Endothelial cell of umbilical vein (primary cell): ENCODE measurements around the gene GPATCH1. TPM values are rescaled to one million over a fixed set of nuclear protein-coding genes. Genes with fewer than 3 reads are reported as not detected.

Experiments used
- BruUV-seq: library from RNA; stranded (reverse); fragments of 400-500 nt; replicated peaks from 2 replicates; lab custom pipeline; 2021; lab: Mats Ljungman, UMichigan
- CTCF ChIA-PET: fragments of 300-600, 350-600 bp; sonication (Branson Sonifier 250); formaldehyde crosslinking; loops from one replicate; lab custom pipeline; 2021; ENCODE audit warnings: antibody characterized with exemption, inconsistent platforms; lab: Charles Lee
- POLR2A ChIA-PET: fragments of 300-600, 350-600 bp; sonication (Branson Sonifier 250); formaldehyde crosslinking; loops from one replicate; lab custom pipeline; 2021; ENCODE audit warnings: antibody characterized with exemption, inconsistent platforms; lab: Charles Lee
- DNase-seq: peaks from one replicate; pipeline ENCODE4 v3.0.0-alpha.2; 2011; ENCODE audit warnings: low read depth, low spot score
- FAIRE-seq: peaks from 2 replicates; lab custom pipeline; 2011; peaks lifted over from hg19 to GRCh38; lab: Jason Lieb, UNC
- H2AFZ ChIP-seq: 2 replicates; pipeline ENCODE4 v1.6.0; 2012; ENCODE audit warnings: low read depth, low read length, control low read depth, inconsistent platforms
- H3K27ac ChIP-seq: 2 replicates; pipeline ENCODE4 v1.5.1; 2011; ENCODE audit warnings: low read depth, mild to moderate bottlenecking, control low read depth, low read length, moderate library complexity; ENCODE audit not compliant: insufficient read depth
- H3K27me3 ChIP-seq, 2 experiments: 2 replicates each; pipeline versions ENCODE4 v1.6.0 to v1.6.1; 2011; ENCODE audit warnings: low read length in 2 of 2, mixed read lengths in 1 of 2; ENCODE audit not compliant: control insufficient read depth in 2 of 2, insufficient read depth in 2 of 2
- H3K36me3 ChIP-seq, 2 experiments: 2 replicates in 1 of 2; 3 replicates in 1 of 2; pipeline ENCODE4 v1.5.1; 2011; ENCODE audit warnings: low read length in 2 of 2, mild to moderate bottlenecking in 1 of 2, moderate library complexity in 1 of 2; ENCODE audit not compliant: control insufficient read depth in 2 of 2, insufficient read depth in 2 of 2; ENCODE audit errors: extremely low read depth in 1 of 2
- H3K4me1 ChIP-seq: 3 replicates; pipeline ENCODE4 v1.5.1; 2011; ENCODE audit warnings: mild to moderate bottlenecking, low read length; ENCODE audit not compliant: control insufficient read depth, insufficient read depth; ENCODE audit errors: extremely low read depth
- H3K4me2 ChIP-seq: 2 replicates; pipeline ENCODE4 v1.6.1; 2011; ENCODE audit warnings: low read length, control low read depth, mixed read lengths; ENCODE audit not compliant: insufficient read depth
- H3K4me3 ChIP-seq, 3 experiments: fragments of 200-600 bp in 1 of 3; sonication (generic), shearing (Covaris generic) in 1 of 3; replicated peaks in 1 of 3; 2 replicates each; pipeline ENCODE4 v1.5.1; 2011 to 2016; ENCODE audit warnings: control low read depth in 3 of 3, low read length in 3 of 3, mild to moderate bottlenecking in 2 of 3, inconsistent platforms in 1 of 3, low read depth in 1 of 3, moderate library complexity in 1 of 3; ENCODE audit not compliant: insufficient read depth in 1 of 3
- H3K79me2 ChIP-seq: 2 replicates; pipeline ENCODE4 v1.6.0; 2012; ENCODE audit warnings: low read length, inconsistent platforms; ENCODE audit not compliant: control insufficient read depth, insufficient read depth
- H3K9ac ChIP-seq: replicated peaks from 2 replicates; pipeline ENCODE3; 2011; ENCODE audit warnings: low read length, control low read depth; ENCODE audit not compliant: insufficient read depth; ENCODE audit errors: extremely low read depth
- H3K9me1 ChIP-seq: replicated peaks from 3 replicates; pipeline ENCODE4 v1.6.0; 2011; ENCODE audit warnings: mild to moderate bottlenecking, low read length; ENCODE audit not compliant: control insufficient read depth, insufficient read depth; ENCODE audit errors: extremely low read depth
- H3K9me3 ChIP-seq: replicated peaks from 2 replicates; pipeline ENCODE4 v1.5.1; 2012; ENCODE audit warnings: low read length, inconsistent platforms; ENCODE audit not compliant: control insufficient read depth, insufficient read depth
- H4K20me1 ChIP-seq: replicated peaks from 2 replicates; pipeline ENCODE3; 2011; ENCODE audit warnings: mild to moderate bottlenecking, low read length; ENCODE audit not compliant: control insufficient read depth, insufficient read depth; ENCODE audit errors: extremely low read depth
- CTCF ChIP-seq, 2 donors: IDR thresholded peaks; 1 replicate in 1 of 2; 2 replicates in 1 of 2; pipeline ENCODE4 v1.5.1; 2011; ENCODE audit warnings: low read length in 2 of 2, mild to moderate bottlenecking in 2 of 2, moderate library complexity in 2 of 2, control low read depth in 1 of 2, inconsistent platforms in 1 of 2, low read depth in 1 of 2; ENCODE audit not compliant: insufficient read depth in 1 of 2; ENCODE audit errors: extremely low read depth in 1 of 2
- EZH2 ChIP-seq: IDR thresholded peaks from 2 replicates; pipeline ENCODE4 v1.6.1; 2012; ENCODE audit warnings: borderline replicate concordance, low read depth, mild to moderate bottlenecking, moderate library complexity, low read length, inconsistent platforms; ENCODE audit not compliant: severe bottlenecking
- FOS ChIP-seq: IDR thresholded peaks from 2 replicates; pipeline ENCODE4 v1.6.1; 2011; ENCODE audit warnings: mild to moderate bottlenecking, low read length, moderate library complexity, borderline replicate concordance; ENCODE audit not compliant: insufficient read depth
- GATA2 ChIP-seq: IDR thresholded peaks from 2 replicates; pipeline ENCODE4 v1.7.0; 2011; ENCODE audit warnings: low read depth, mild to moderate bottlenecking, moderate library complexity, mixed read lengths, low read length; ENCODE audit not compliant: insufficient read length, insufficient read depth
- JUN ChIP-seq: IDR thresholded peaks from 2 replicates; pipeline ENCODE4 v1.6.1; 2011; ENCODE audit warnings: borderline replicate concordance, low read depth; ENCODE audit not compliant: insufficient read length, insufficient read depth
- MYC ChIP-seq: IDR thresholded peaks from one replicate; pipeline ENCODE4 v1.6.1; 2011; ENCODE audit warnings: mild to moderate bottlenecking, low read depth, low read length
- POLR2A ChIP-seq: IDR thresholded peaks from 2 replicates; pipeline ENCODE4 v1.6.1; 2012; ENCODE audit warnings: low read depth, mild to moderate bottlenecking, control low read depth, low read length
- POLR2AphosphoS5 ChIP-seq: IDR thresholded peaks from 2 replicates; pipeline ENCODE4 v1.6.1; 2012; ENCODE audit warnings: low read depth, mild to moderate bottlenecking, control low read depth, low read length, moderate library complexity; ENCODE audit not compliant: insufficient read depth
- dilution Hi-C: fragments of 300-500 bp; cut with MboI; formaldehyde crosslinking; loops from one replicate; pipeline ENCODE4 v1.15.0; 2019; ENCODE audit warnings: low sequenced_read_pairs; ENCODE audit not compliant: extremely low pct_ligation_motif_present
- intact Hi-C: fragments of 100-400 bp; cut with micrococcal nuclease; formaldehyde crosslinking; loops from one replicate; pipeline ENCODE4 v1.10.0; 2022
- polyA plus RNA-seq, 4 experiments: library from polyadenylated mRNA; depleted of rRNA in 3 of 4; stranded (reverse) in 3 of 4; unstranded in 1 of 4; fragments of >200 nt; gene quantifications; 2 replicates each; pipeline versions ENCODE4 v1.2.1 to v1.2.3, GENCODE V29; 2011 to 2012; ENCODE audit warnings: missing spikeins in 1 of 4
- total RNA-seq: library from RNA; stranded (reverse); gene quantifications from 2 replicates; pipeline ENCODE4 v1.2.3, GENCODE V29; 2021
- TF ChIP-seq, protein P1 (sequence below): IDR thresholded peaks from 2 replicates; pipeline ENCODE4 v1.6.1; 2011; ENCODE audit not compliant: insufficient read depth, insufficient read length

Gene GPATCH1
- total and polyA plus RNA-seq, 2 donors (not counting 3 experiments of a cell fraction or from before 2014, with no cell fraction given), result 4.5 to 9.2 TPM

DNA sequence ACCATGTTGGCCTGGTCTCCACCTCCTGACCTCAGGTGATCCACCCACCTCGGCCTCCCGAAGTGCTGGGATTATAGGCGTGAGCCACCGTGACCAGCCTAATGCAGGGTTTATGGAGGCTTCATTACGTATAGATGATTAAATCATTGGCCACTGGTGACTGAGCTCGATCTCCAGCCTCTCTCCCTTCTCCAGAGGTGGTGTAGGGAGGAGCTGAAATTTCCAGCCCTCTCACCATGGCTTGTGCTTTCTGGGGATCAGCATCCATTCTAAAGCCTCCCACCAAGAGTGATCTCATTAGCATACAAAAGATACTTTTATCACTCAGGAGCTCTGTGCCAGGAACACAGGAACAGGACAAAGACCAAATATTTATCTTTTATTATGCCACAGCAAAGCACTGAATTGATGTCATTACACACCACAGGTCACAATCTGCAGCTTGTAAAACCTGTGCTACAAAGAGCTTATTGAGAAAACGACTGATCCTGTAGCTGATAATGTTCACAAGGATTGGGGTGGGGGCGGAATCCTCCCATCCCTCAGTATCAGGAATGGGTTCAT is 48.7 kb upstream of the GPATCH1 start:
- Histone ChIP-seq H3K4me2 (no peak overlapping the region), H2AFZ (no peak overlapping the region), H4K20me1 (no peaks in the 10 kb centered on the region), H3K36me3 (no peaks in the 10 kb centered on the region), H3K27me3 (no peaks in the 10 kb centered on the region), H3K4me3 (no peak overlapping the region), H3K9me3 (no peaks in the 10 kb centered on the region), H3K4me1 (no peaks in the 10 kb centered on the region), H3K9me1 (no peaks in the 10 kb centered on the region), H3K27ac (no peak overlapping the region), H3K9ac (no peak overlapping the region), H3K79me2 (no peaks in the 10 kb centered on the region)
- intact Hi-C loops, result no loop called here
- dilution Hi-C loops, result no loop called here
- CTCF ChIA-PET, result interaction anchor here (1.6 kb wide), 1 partner anchor 9 kb away, joined by 5 read pairs; no protein-coding TSS in a partner anchor
- POLR2A ChIA-PET, result no interaction called here
- DNase-seq, result no peak
- FAIRE-seq, result no peak
- BruUV-seq, result no TSS peak
- TF ChIP-seq, protein P1, sequence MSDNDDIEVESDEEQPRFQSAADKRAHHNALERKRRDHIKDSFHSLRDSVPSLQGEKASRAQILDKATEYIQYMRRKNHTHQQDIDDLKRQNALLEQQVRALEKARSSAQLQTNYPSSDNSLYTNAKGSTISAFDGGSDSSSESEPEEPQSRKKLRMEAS, result no peak

DNA sequence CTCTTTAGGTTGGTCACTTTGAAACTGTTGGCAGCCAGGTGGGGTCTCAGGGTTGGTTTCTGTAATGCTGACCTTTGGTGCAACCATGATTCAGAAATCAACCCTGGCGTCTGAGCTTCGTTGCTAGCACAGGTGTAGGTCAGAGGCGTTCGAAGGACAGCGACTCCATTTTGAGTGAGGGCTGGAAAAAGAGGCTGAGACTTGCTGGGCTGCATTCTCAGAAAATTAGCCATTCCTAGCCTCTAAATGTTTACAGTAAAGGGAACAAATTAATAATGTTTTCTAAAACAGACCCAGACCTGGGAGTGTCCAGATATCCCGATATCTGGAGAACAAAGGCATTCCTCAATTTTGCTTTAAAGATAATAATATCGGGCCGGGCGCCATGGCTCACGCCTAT is 45.5 kb upstream of the GPATCH1 start:
- Histone ChIP-seq H3K4me2 (no peak overlapping the region), H2AFZ (no peak overlapping the region), H3K9ac (no peak overlapping the region), H4K20me1 (no peaks in the 10 kb centered on the region), H3K36me3 (no peaks in the 10 kb centered on the region), H3K79me2 (no peaks in the 10 kb centered on the region), H3K27me3 (no peaks in the 10 kb centered on the region), H3K27ac (no peak overlapping the region), H3K9me3 (no peaks in the 10 kb centered on the region), H3K4me1 (no peaks in the 10 kb centered on the region), H3K4me3 (no peak overlapping the region), H3K9me1 (no peaks in the 10 kb centered on the region)
- DNase-seq (no peak), FAIRE-seq (no peak)
- ChIA-PET CTCF (interaction anchor here (0.6 to 1.0 kb wide), 2 partner anchors 124 to 149 kb away, joined by 3 to 4 read pairs; no protein-coding TSS in a partner anchor), POLR2A (no interaction called here)
- intact Hi-C loops, result no loop called here
- dilution Hi-C loops, result no loop called here
- no TSS peak for BruUV-seq
- TF ChIP-seq MYC (no peak), EZH2 (no peak), GATA2 (no peak), CTCF (IDR thresholded peaks at IDR 0.05; ENCODE audit: extremely low read depth in 1 of 2, insufficient read depth in 1 of 2, low read depth in 1 of 2, low read length in 2 of 2) (no peak), POLR2A (no peak), POLR2AphosphoS5 (no peak), JUN (no peak), FOS (no peak)
- TF ChIP-seq, protein P1, result no peak
